ENCODE measurements around the gene ACTL8. TPM values are rescaled to one million over a fixed set of nuclear protein-coding genes. Genes with fewer than 3 reads are reported as not detected.

The ACTL8 gene
- total and polyA plus RNA-seq, 2 of the 4 experiments (the other 2 are of a cell fraction) = under 0.01 to 0.07 TPM

DNA sequence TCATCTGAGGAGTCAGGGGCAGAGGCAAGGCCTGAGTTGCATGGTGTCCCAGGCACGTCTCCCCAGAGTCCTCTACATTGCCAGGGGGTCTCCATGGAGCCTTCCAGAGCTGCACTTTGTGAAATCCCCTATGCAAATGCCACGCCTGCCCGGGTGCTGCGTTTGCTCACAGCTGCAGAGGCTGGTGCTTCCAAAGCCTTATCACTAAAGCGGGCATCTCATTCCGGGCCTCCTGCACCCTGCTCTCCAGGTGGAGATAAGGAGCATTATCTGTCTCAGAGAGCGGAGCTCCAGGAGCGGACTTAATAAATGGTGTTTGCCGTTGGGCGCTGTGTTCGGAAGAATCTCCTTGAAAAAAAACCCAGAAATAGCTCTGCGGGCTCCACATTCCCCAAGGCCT lies 25.9 kb upstream of the ACTL8 start:
- no peaks in the 10 kb centered on the region for H3K79me1 ChIP-seq (ENCODE audit: low read depth in 1 of 2, low read length in 2 of 2)
- H3K14ac ChIP-seq (replicated peaks; ENCODE audit: low read depth, low read length) = no peak overlapping the region
- intact Hi-C loops (cut with micrococcal nuclease) (no loop called here), dilution Hi-C loops (cut with HindIII; ENCODE audit: low sequenced_read_pairs, unreplicated experiment) (no loop called here), in situ Hi-C loops (cut with MboI; ENCODE audit: low sequenced_read_pairs) (no loop called here)
- H2AK5ac ChIP-seq (ENCODE audit: low read depth, low read length) = no peak overlapping the region
- H3K27me3 ChIP-seq (ENCODE audit: control insufficient read depth, insufficient read depth, low read length) = peaks cover 14% of the 10 kb centered on the region
- no peak overlapping the region for H2AFZ ChIP-seq (replicated peaks; ENCODE audit: low read length, poor library complexity)
- POLR2A ChIA-PET (ENCODE audit: unreplicated experiment) = no interaction called here
- H2BK20ac ChIP-seq (ENCODE audit: low read depth, low read length) = no peak overlapping the region
- H3K4me3 ChIP-seq (ENCODE audit: insufficient read depth, low read depth, low read length) = no peak overlapping the region
- no peak for TF ChIP-seq MAFK (IDR thresholded peaks at IDR 0.05; ENCODE audit: low read depth, low read length)
- TF ChIP-seq FOS (IDR thresholded peaks at IDR 0.05; ENCODE audit: low read depth, low read length) = no peak
- no peak for TF ChIP-seq CHD1 (IDR thresholded peaks at IDR 0.05; ENCODE audit: low read depth, low read length)
- no peak for TF ChIP-seq NFE2L2 (IDR thresholded peaks at IDR 0.05; ENCODE audit: low read depth, low read length)
- TF ChIP-seq, protein P1, sequence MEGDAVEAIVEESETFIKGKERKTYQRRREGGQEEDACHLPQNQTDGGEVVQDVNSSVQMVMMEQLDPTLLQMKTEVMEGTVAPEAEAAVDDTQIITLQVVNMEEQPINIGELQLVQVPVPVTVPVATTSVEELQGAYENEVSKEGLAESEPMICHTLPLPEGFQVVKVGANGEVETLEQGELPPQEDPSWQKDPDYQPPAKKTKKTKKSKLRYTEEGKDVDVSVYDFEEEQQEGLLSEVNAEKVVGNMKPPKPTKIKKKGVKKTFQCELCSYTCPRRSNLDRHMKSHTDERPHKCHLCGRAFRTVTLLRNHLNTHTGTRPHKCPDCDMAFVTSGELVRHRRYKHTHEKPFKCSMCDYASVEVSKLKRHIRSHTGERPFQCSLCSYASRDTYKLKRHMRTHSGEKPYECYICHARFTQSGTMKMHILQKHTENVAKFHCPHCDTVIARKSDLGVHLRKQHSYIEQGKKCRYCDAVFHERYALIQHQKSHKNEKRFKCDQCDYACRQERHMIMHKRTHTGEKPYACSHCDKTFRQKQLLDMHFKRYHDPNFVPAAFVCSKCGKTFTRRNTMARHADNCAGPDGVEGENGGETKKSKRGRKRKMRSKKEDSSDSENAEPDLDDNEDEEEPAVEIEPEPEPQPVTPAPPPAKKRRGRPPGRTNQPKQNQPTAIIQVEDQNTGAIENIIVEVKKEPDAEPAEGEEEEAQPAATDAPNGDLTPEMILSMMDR (conservative IDR thresholded peaks at IDR 0.05; ENCODE audit: low read depth, low read length) = no peak
- no peak for TF ChIP-seq CEBPB (IDR thresholded peaks at IDR 0.05; ENCODE audit: low read depth, low read length)
- no peak for TF ChIP-seq MAZ (IDR thresholded peaks at IDR 0.05; ENCODE audit: borderline replicate concordance, low read depth, low read length)
- no peak for TF ChIP-seq RFX5 (IDR thresholded peaks at IDR 0.05; ENCODE audit: low read depth, low read length)
- no peak for TF ChIP-seq RCOR1 (IDR thresholded peaks at IDR 0.05; ENCODE audit: insufficient replicate concordance, low read length)
- TF ChIP-seq, protein P2, sequence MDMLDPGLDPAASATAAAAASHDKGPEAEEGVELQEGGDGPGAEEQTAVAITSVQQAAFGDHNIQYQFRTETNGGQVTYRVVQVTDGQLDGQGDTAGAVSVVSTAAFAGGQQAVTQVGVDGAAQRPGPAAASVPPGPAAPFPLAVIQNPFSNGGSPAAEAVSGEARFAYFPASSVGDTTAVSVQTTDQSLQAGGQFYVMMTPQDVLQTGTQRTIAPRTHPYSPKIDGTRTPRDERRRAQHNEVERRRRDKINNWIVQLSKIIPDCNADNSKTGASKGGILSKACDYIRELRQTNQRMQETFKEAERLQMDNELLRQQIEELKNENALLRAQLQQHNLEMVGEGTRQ (IDR thresholded peaks at IDR 0.05; ENCODE audit: low read depth, low read length) = no peak
- TF ChIP-seq, protein P3, sequence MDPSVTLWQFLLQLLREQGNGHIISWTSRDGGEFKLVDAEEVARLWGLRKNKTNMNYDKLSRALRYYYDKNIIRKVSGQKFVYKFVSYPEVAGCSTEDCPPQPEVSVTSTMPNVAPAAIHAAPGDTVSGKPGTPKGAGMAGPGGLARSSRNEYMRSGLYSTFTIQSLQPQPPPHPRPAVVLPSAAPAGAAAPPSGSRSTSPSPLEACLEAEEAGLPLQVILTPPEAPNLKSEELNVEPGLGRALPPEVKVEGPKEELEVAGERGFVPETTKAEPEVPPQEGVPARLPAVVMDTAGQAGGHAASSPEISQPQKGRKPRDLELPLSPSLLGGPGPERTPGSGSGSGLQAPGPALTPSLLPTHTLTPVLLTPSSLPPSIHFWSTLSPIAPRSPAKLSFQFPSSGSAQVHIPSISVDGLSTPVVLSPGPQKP (IDR thresholded peaks at IDR 0.05; ENCODE audit: borderline replicate concordance, low read depth, low read length) = no peak
- no peak for TF ChIP-seq BHLHE40 (IDR thresholded peaks at IDR 0.05; ENCODE audit: low read depth, low read length)
- TF ChIP-seq MXI1 (IDR thresholded peaks at IDR 0.05; ENCODE audit: borderline replicate concordance, low read depth, low read length) = no peak
- TF ChIP-seq SMC3 (IDR thresholded peaks at IDR 0.05; ENCODE audit: low read depth, low read length) = no peak
- TF ChIP-seq RAD21 (IDR thresholded peaks at IDR 0.05; ENCODE audit: low read length) = no peak
- TF ChIP-seq POLR2A (IDR thresholded peaks at IDR 0.05; ENCODE audit: low read depth, low read length) = no peak
- H3K18ac ChIP-seq (ENCODE audit: low read depth, low read length) = no peak overlapping the region
- no peak overlapping the region for H3K23ac ChIP-seq (ENCODE audit: low read depth, low read length)
- no peak overlapping the region for H3K4ac ChIP-seq (ENCODE audit: low read depth, low read length)
- H3K4me1 ChIP-seq (ENCODE audit: control insufficient read depth, insufficient read depth, low read length) = no peaks in the 10 kb centered on the region
- H2AK9ac ChIP-seq (replicated peaks; ENCODE audit: low read depth, low read length, poor library complexity) = no peak overlapping the region
- no peak overlapping the region for H4K91ac ChIP-seq (ENCODE audit: insufficient read depth, low read depth, low read length)
- H2BK120ac ChIP-seq (ENCODE audit: low read depth, low read length) = no peak overlapping the region
- H3K56ac ChIP-seq (ENCODE audit: extremely low read depth, insufficient read depth, low read length) = no peak overlapping the region
- DNase-seq = no peak
- ATAC-seq (ENCODE audit: low read depth) = no peak
- WGBS, 2 experiments (ENCODE audit: extremely low coverage in 2 of 2, insufficient read length in 1 of 2) = no CpG with 5 or more reads among the region's 12 CpGs
- no peak overlapping the region for H4K8ac ChIP-seq (ENCODE audit: low read depth in 2 of 2, low read length in 2 of 2)
- no peak overlapping the region for H3K9ac ChIP-seq (ENCODE audit: low read depth, low read length)
- CTCF ChIA-PET = no interaction called here
- no peaks in the 10 kb centered on the region for H4K20me1 ChIP-seq (ENCODE audit: insufficient read depth, low read length)
- H3K9me3 ChIP-seq (ENCODE audit: control insufficient read depth, insufficient read depth, low read length) = no peaks in the 10 kb centered on the region; the same call in 1 of the 2 replicates
- no peak overlapping the region for H3K4me2 ChIP-seq (ENCODE audit: low read depth, low read length)
- no peak overlapping the region for H2BK5ac ChIP-seq (ENCODE audit: low read depth, low read length, poor library complexity, severe bottlenecking)
- BruUV-seq (replicated peaks) = no TSS peak
- no peak overlapping the region for H2BK15ac ChIP-seq (ENCODE audit: low read depth, low read length)
- no peak overlapping the region for H4K5ac ChIP-seq (ENCODE audit: low read depth, low read length)
- no peaks in the 10 kb centered on the region for H3K36me3 ChIP-seq (ENCODE audit: control insufficient read depth, insufficient read depth, low read length)
- H3K27ac ChIP-seq (ENCODE audit: insufficient read depth, low read length) = no peak overlapping the region
- H3K9me1 ChIP-seq (ENCODE audit: insufficient read depth, low read length) = no peaks in the 10 kb centered on the region

Measured in IMR-90 (cell line).